Adrenal gland (tissue), 12 donors: Measurements from ENCODE around the gene STAM. TPM values are rescaled to one million over a fixed set of nuclear protein-coding genes. Genes with fewer than 3 reads are reported as not detected.

Experiments used
- DNase-seq, 7 donors: peaks; one replicate each; pipeline ENCODE4 v3.0.0-alpha.2; 2019 to 2020
- H3K27ac ChIP-seq, 5 donors: fragments of 200-600 bp; sonication (generic) in 4 of 5; 1 replicate in 3 of 5; 2 replicates in 2 of 5; pipeline versions ENCODE4 v1.5.1 to v1.8.0; 2016 to 2020; ENCODE audit warnings: mild to moderate bottlenecking in 1 of 5
- H3K27me3 ChIP-seq: fragments of 200-600 bp; 2 replicates; pipeline ENCODE4 v1.8.0; 2021
- H3K36me3 ChIP-seq, 2 donors: fragments of 200-600 bp; replicated peaks in 1 of 2; 1 replicate in 1 of 2; 2 replicates in 1 of 2; pipeline versions ENCODE4 v1.5.1 to v1.8.0; 2018 to 2022
- H3K4me1 ChIP-seq, 2 donors: fragments of 200-600 bp; replicated peaks in 1 of 2; 1 replicate in 1 of 2; 2 replicates in 1 of 2; pipeline versions ENCODE4 v1.5.1 to v1.8.0; 2018 to 2021
- H3K4me3 ChIP-seq, 4 donors: fragments of 200-600 bp; sonication (generic) in 3 of 4; one replicate each; pipeline ENCODE4 v1.5.1; 2016 to 2018
- H3K9me3 ChIP-seq, 3 donors: fragments of 200-600 bp; sonication (generic) in 1 of 3; replicated peaks in 1 of 3; 1 replicate in 2 of 3; 2 replicates in 1 of 3; pipeline versions ENCODE4 v1.5.1 to v1.8.0; 2016 to 2021
- CTCF ChIP-seq, 6 experiments: fragments of 450-650 bp in 4 of 6; fragments of 200-600 bp in 2 of 6; sonication (generic) in 1 of 6; IDR thresholded peaks; 1 replicate in 5 of 6; 2 replicates in 1 of 6; pipeline versions ENCODE4 v1.5.1 to v1.8.0; 2016 to 2021; ENCODE audit warnings: antibody characterized with exemption in 6 of 6, mild to moderate bottlenecking in 2 of 6, moderate library complexity in 1 of 6
- POLR2A ChIP-seq, 2 donors: fragments of 450-650 bp; IDR thresholded peaks; one replicate each; pipeline ENCODE4 v1.6.1; 2017; ENCODE audit warnings: antibody characterized with exemption in 2 of 2, mild to moderate bottlenecking in 2 of 2, moderate library complexity in 1 of 2
- WGBS, 4 donors: extraction: QIAGEN DNeasy Blood & Tissue Kit in 2 of 4; methylation state at CpG; one replicate each; pipeline versions ENCODE4 v1.1.5 to v1.1.7; 2013 to 2017; 5-methylcytosine and 5-hydroxymethylcytosine counted together
- intact Hi-C, 2 donors: fragments of 100-400 bp; cut with DNase I; formaldehyde crosslinking; loops; one replicate each; pipeline versions ENCODE4 v1.14.1 to v1.15.0; 2022 to 2023
- polyA plus RNA-seq, 3 donors: library from polyadenylated mRNA; stranded (reverse); fragments of 200-250 nt in 2 of 3; fragments of 350-450 nt in 1 of 3; fragmentation: Illumina TruSeq in 1 of 3; extraction: RNeasy Lipid Tissue Mini Kit (QIAGEN cat#74804) in 1 of 3; gene quantifications; one replicate each; pipeline ENCODE4 v1.2.3, GENCODE V29; 2013 to 2014
- total RNA-seq, 9 donors: library from RNA; depleted of rRNA in 4 of 9; stranded (reverse); fragments of >200 nt in 4 of 9; fragments of 120-200 nt in 1 of 9; fragmentation: NEBNext Ultra II Directional in 1 of 9; extraction: Animal tissue kit (Norgen Biotek cat#: 25700) in 1 of 9; gene quantifications; one replicate each; pipeline versions ENCODE4 v1.1.0 to v1.2.4, GENCODE V29; 2013 to 2023
- donor health status: healthy with polysubstance abuse.
- donor health status: Bipolar disorder and iron deficiency.
- donor health status: DM: yes; HTN: yes; CAD: no.
- donor health status: DM: no; HTN: no; CAD: no.
- donor health status: DM: no; HTN: no; CAD: no.
- donor health status: DM: yes; HTN: yes; CAD: no.

Gene STAM
- total and polyA plus RNA-seq, 12 donors = 10.3 to 58.4 (median 27.0) TPM

- 83 to 96% (median 91%) methylated on average over 1 of the region's 1 CpG for WGBS, 4 donors
- no peak for DNase-seq
- peaks cover 0 to 5% of the 10 kb centered on the region in 2 donors for H3K36me3 ChIP-seq
- intact Hi-C loops = no loop called here
- peak overlapping the region in 1 of 5 donors; percentile 13 for H3K27ac ChIP-seq
- H3K4me3 ChIP-seq = no peak overlapping the region
- H3K27me3 ChIP-seq = no peaks in the 10 kb centered on the region
- H3K4me1 ChIP-seq = peaks cover 9 to 25% of the 10 kb centered on the region in 2 donors
- TF ChIP-seq CTCF (IDR thresholded peaks at IDR 0.05) (no peak), POLR2A (IDR thresholded peaks at IDR 0.05) (no peak)
- H3K9me3 ChIP-seq = no peaks in the 10 kb centered on the region
These were observed 13.2 kb downstream of the STAM start for GRCh38 chr10:17657103-17657500.

- WGBS, 4 donors = 85 to 93% (median 87%) methylated on average over 4 of the region's 4 CpGs
- H3K27ac ChIP-seq = no peak overlapping the region
- H3K4me3 ChIP-seq = no peak overlapping the region
- TF ChIP-seq CTCF (IDR thresholded peaks at IDR 0.05) (no peak), POLR2A (IDR thresholded peaks at IDR 0.05) (no peak)
- no peaks in the 10 kb centered on the region for H3K27me3 ChIP-seq
- H3K4me1 ChIP-seq = peaks cover 9 to 18% of the 10 kb centered on the region in 2 donors
- H3K36me3 ChIP-seq = peaks cover 0 to 5% of the 10 kb centered on the region in 2 donors
- DNase-seq = no peak
- intact Hi-C loops = no loop called here
- H3K9me3 ChIP-seq = no peaks in the 10 kb centered on the region
These were observed 15.4 kb downstream of the STAM start for GRCh38 chr10:17659365-17659764.

- Histone ChIP-seq H3K27me3 (no peaks in the 10 kb centered on the region), H3K27ac (peak overlapping the region in 2 of 5 donors; percentile 19 to 24), H3K9me3 (no peaks in the 10 kb centered on the region), H3K4me3 (no peak overlapping the region), H3K36me3 (peaks cover 0 to 5% of the 10 kb centered on the region in 2 donors), H3K4me1 (peaks cover 9 to 10% of the 10 kb centered on the region in 2 donors)
- TF ChIP-seq POLR2A (IDR thresholded peaks at IDR 0.05) (no peak), CTCF (IDR thresholded peaks at IDR 0.05) (no peak)
- intact Hi-C loops = no loop called here
- no peak for DNase-seq
These were observed 17.0 kb downstream of the STAM start for GRCh38 chr10:17660921-17661320.

GRCh38 chr10:17661510-17661909 lies 17.6 kb downstream of the STAM start:
- no peaks in the 10 kb centered on the region for H3K27me3 ChIP-seq
- H3K9me3 ChIP-seq = no peaks in the 10 kb centered on the region
- peak overlapping the region in 2 of 5 donors; percentile 19 to 24 for H3K27ac ChIP-seq
- DNase-seq = no peak
- H3K36me3 ChIP-seq = peaks cover 0 to 5% of the 10 kb centered on the region in 2 donors
- H3K4me1 ChIP-seq = peaks cover 9 to 16% of the 10 kb centered on the region in 2 donors
- intact Hi-C loops = no loop called here
- no peak for TF ChIP-seq CTCF (IDR thresholded peaks at IDR 0.05)
- TF ChIP-seq POLR2A (IDR thresholded peaks at IDR 0.05) = no peak
- 75 to 83% (median 78%) methylated on average over 3 of the region's 3 CpGs for WGBS, 4 donors
- no peak overlapping the region for H3K4me3 ChIP-seq
